Keratinocyte (primary cell): Measurements from ENCODE around the gene UBE2C. TPM values are rescaled to one million over a fixed set of nuclear protein-coding genes. Genes with fewer than 3 reads are reported as not detected.

Experiments used
- DNase-seq: peaks from one replicate; pipeline ENCODE4 v3.0.0-alpha.2; 2011; ENCODE audit warnings: low read depth, missing footprints, low spot score
- FAIRE-seq: peaks from 2 replicates; lab custom pipeline; 2011; peaks lifted over from hg19 to GRCh38; lab: Jason Lieb, UNC
- H2AFZ ChIP-seq: 2 replicates; pipeline ENCODE4 v1.6.0; 2012; ENCODE audit warnings: low read length, control low read depth, inconsistent platforms; ENCODE audit not compliant: control insufficient read depth
- H3K27ac ChIP-seq: 2 replicates; pipeline ENCODE4 v1.5.1; 2011; ENCODE audit warnings: low read length; ENCODE audit not compliant: control insufficient read depth, insufficient read depth
- H3K27me3 ChIP-seq: 3 replicates; pipeline ENCODE4 v1.6.0; 2011; ENCODE audit warnings: low read length; ENCODE audit not compliant: control insufficient read depth, insufficient read depth; ENCODE audit errors: extremely low read depth
- H3K36me3 ChIP-seq, 2 experiments: 2 replicates in 1 of 2; 3 replicates in 1 of 2; pipeline ENCODE4 v1.5.1; 2011; ENCODE audit warnings: low read length in 2 of 2, mild to moderate bottlenecking in 1 of 2; ENCODE audit not compliant: control insufficient read depth in 2 of 2, insufficient read depth in 2 of 2; ENCODE audit errors: extremely low read depth in 1 of 2
- H3K4me1 ChIP-seq: 3 replicates; pipeline ENCODE4 v1.5.1; 2011; ENCODE audit warnings: low read length; ENCODE audit not compliant: control insufficient read depth, insufficient read depth; ENCODE audit errors: extremely low read depth
- H3K4me2 ChIP-seq: 3 replicates; pipeline ENCODE4 v1.6.0; 2011; ENCODE audit warnings: low read depth, low read length; ENCODE audit not compliant: control insufficient read depth, insufficient read depth; ENCODE audit errors: extremely low read depth
- H3K4me3 ChIP-seq, 3 experiments: fragments of 200-600 bp in 1 of 3; sonication (generic) in 1 of 3; 2 replicates in 2 of 3; 3 replicates in 1 of 3; pipeline ENCODE4 v1.5.1; 2011 to 2016; ENCODE audit warnings: low read length in 3 of 3, mild to moderate bottlenecking in 3 of 3, control low read depth in 2 of 3, inconsistent platforms in 1 of 3, low read depth in 1 of 3, mixed read lengths in 1 of 3, mixed run types in 1 of 3, moderate library complexity in 1 of 3; ENCODE audit not compliant: control insufficient read depth in 2 of 3, insufficient read depth in 2 of 3; ENCODE audit errors: extremely low read depth in 1 of 3
- H3K79me2 ChIP-seq: 2 replicates; pipeline ENCODE4 v1.6.0; 2012; ENCODE audit warnings: low read length; ENCODE audit not compliant: control insufficient read depth, insufficient read depth
- H3K9ac ChIP-seq: 3 replicates; pipeline ENCODE4 v1.6.0; 2011; ENCODE audit warnings: low read length; ENCODE audit not compliant: control insufficient read depth, insufficient read depth; ENCODE audit errors: extremely low read depth
- H3K9me1 ChIP-seq: 3 replicates; pipeline ENCODE4 v1.6.0; 2011; ENCODE audit warnings: low read length; ENCODE audit not compliant: control insufficient read depth, insufficient read depth; ENCODE audit errors: extremely low read depth
- H3K9me3 ChIP-seq: 2 replicates; pipeline ENCODE4 v1.5.1; 2012; ENCODE audit warnings: low read depth, low read length; ENCODE audit not compliant: control insufficient read depth
- H4K20me1 ChIP-seq: 3 replicates; pipeline ENCODE4 v1.6.0; 2011; ENCODE audit warnings: low read length; ENCODE audit not compliant: control insufficient read depth, insufficient read depth; ENCODE audit errors: extremely low read depth
- CTCF ChIP-seq, 3 experiments: IDR thresholded peaks in 1 of 3; conservative IDR thresholded peaks in 1 of 3; optimal IDR thresholded peaks in 1 of 3; 2 replicates in 2 of 3; 3 replicates in 1 of 3; pipeline versions ENCODE3 to v1.5.1; 2011; ENCODE audit warnings: low read length in 3 of 3, mild to moderate bottlenecking in 3 of 3, moderate library complexity in 2 of 3, control low read depth in 1 of 3, inconsistent platforms in 1 of 3; ENCODE audit not compliant: insufficient read depth in 2 of 3; ENCODE audit errors: extremely low read depth in 1 of 3
- EZH2 ChIP-seq: IDR thresholded peaks from one replicate; pipeline ENCODE4 v1.6.1; 2012; ENCODE audit warnings: inconsistent platforms, mild to moderate bottlenecking, low read length, moderate library complexity
- dilution Hi-C: fragments of 300-500 bp; cut with MboI; formaldehyde crosslinking; loops from one replicate; pipeline ENCODE4 v1.7.0; 2020; ENCODE audit warnings: low sequenced_read_pairs; ENCODE audit not compliant: extremely low pct_ligation_motif_present
- polyA plus RNA-seq, 5 experiments: library from polyadenylated mRNA; depleted of rRNA in 3 of 5; stranded (reverse) in 3 of 5; stranded (forward) in 1 of 5; unstranded in 1 of 5; fragments of >200 nt; gene quantifications; 1 replicate in 1 of 5; 2 replicates in 3 of 5; 3 replicates in 1 of 5; pipeline versions ENCODE4 v1.2.1 to v1.2.3, GENCODE V29; 2011 to 2012; ENCODE audit warnings: missing spikeins in 2 of 5, low read depth in 1 of 5, low replicate concordance in 1 of 5

UBE2C gene
- polyA plus RNA-seq, 1 donor (not counting 4 experiments of a cell fraction or from before 2014, with no cell fraction given): 46.6 TPM

- no peaks in the 10 kb centered on the region for H3K36me3 ChIP-seq
- TF ChIP-seq EZH2 (no peak), CTCF (optimal IDR thresholded peaks at IDR 0.05 in 1 of 3, IDR thresholded peaks at IDR 0.05 in 1 of 3, conservative IDR thresholded peaks at IDR 0.05 in 1 of 3; ENCODE audit: extremely low read depth in 1 of 3, insufficient read depth in 2 of 3, low read length in 3 of 3) (no peak)
- FAIRE-seq: no peak
- H3K79me2 ChIP-seq: no peaks in the 10 kb centered on the region
- no peak overlapping the region for H3K4me3 ChIP-seq
- no peaks in the 10 kb centered on the region for H3K9me1 ChIP-seq
- DNase-seq: no peak
- peaks cover 1% of the 10 kb centered on the region for H4K20me1 ChIP-seq
- H2AFZ ChIP-seq: no peak overlapping the region
- peaks cover 16% of the 10 kb centered on the region for H3K27me3 ChIP-seq
- H3K9me3 ChIP-seq: no peaks in the 10 kb centered on the region
- H3K27ac ChIP-seq: no peak overlapping the region
- dilution Hi-C loops: no loop called here
- H3K4me1 ChIP-seq: peaks cover 11% of the 10 kb centered on the region
- no peak overlapping the region for H3K9ac ChIP-seq
- H3K4me2 ChIP-seq: no peak overlapping the region
Measured at GRCh38 chr20:45821947-45822346, 9.5 kb downstream of the UBE2C start.

DNA sequence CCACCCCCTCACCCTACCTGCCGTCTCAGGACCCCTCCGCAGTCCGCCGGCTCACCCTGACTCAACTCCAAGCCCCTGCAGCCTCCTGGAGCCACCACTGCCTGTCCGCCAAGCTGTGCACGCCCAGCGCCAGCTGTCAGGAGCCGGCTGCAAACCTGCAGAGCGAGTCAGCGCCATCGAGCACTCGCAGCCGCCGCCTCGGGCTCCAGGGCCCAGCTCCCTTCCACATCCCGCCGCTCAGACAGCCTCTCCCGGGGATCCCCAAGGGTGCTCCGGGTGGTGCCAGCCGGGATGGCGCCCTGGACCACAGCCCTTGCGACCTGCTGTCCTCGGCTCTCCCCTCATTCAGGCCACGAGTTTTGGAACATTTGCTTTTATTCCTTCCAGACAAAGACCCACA lies 10.4 kb downstream of the UBE2C start:
- Histone ChIP-seq H3K4me2 (peak overlapping the region; percentile 44), H3K9me3 (no peaks in the 10 kb centered on the region), H3K4me3 (peak overlapping the region in 1 of 3 experiments; percentile 7), H2AFZ (no peak overlapping the region), H3K79me2 (no peaks in the 10 kb centered on the region), H3K36me3 (no peaks in the 10 kb centered on the region), H3K27ac (no peak overlapping the region), H4K20me1 (no peaks in the 10 kb centered on the region), H3K4me1 (peaks cover 11% of the 10 kb centered on the region), H3K9ac (no peak overlapping the region), H3K27me3 (peaks cover 16% of the 10 kb centered on the region), H3K9me1 (no peaks in the 10 kb centered on the region)
- dilution Hi-C loops: no loop called here
- DNase-seq (no peak), FAIRE-seq (no peak)
- TF ChIP-seq CTCF (optimal IDR thresholded peaks at IDR 0.05 in 1 of 3, IDR thresholded peaks at IDR 0.05 in 1 of 3, conservative IDR thresholded peaks at IDR 0.05 in 1 of 3; ENCODE audit: extremely low read depth in 1 of 3, insufficient read depth in 2 of 3, low read length in 3 of 3): no peak
- no peak for TF ChIP-seq EZH2
